HG03520 (cell line): ENCODE results near the gene ATAD1.

Source experiments
- ATAC-seq: cut with Tn5 transposase; IDR thresholded peaks from one replicate; pipeline ENCODE4 v1.9.1; 2021; ENCODE audit warnings: mild to moderate bottlenecking, moderate library complexity; ENCODE audit not compliant: unreplicated experiment

The ATAD1 gene

DNA sequence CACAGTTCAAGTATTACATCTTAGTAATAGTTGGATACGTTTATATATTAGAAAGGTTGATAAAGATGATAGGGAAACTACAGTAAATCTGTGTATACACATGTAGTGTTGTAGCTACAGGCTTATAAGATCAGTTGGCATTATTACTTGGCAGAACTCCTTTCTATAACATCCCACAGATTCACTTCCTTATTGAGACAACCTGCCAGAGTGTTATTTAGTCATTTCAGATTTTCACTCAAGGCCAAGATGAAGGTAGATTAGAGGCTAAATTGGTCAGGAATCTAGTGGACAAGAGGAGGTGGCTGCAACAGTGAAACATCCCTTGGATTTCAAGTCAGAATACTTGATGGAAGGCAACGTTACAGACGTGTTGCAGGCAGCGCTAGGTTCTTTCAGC, 95.3 kb downstream of the ATAD1 start:
- no peak for ATAC-seq

DNA sequence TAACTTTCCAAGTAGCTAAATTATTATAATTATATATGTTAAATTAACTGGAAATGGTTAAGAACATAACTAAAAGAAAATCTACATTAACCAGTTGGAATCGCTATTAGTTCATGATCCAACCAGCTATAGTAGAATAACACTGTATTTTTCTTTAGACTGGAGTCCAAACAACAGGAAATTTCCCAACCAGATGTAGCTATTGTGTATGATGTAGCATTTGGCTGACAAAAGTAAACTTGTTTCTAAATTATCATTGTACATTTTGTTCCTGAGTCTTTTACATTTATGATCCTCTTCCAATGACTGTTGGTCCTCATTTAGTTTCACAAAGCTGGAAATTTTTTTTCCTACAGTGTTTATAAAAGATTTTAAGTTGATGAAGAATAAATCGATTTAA, 96.2 kb downstream of the ATAD1 start:
- ATAC-seq = no peak

DNA sequence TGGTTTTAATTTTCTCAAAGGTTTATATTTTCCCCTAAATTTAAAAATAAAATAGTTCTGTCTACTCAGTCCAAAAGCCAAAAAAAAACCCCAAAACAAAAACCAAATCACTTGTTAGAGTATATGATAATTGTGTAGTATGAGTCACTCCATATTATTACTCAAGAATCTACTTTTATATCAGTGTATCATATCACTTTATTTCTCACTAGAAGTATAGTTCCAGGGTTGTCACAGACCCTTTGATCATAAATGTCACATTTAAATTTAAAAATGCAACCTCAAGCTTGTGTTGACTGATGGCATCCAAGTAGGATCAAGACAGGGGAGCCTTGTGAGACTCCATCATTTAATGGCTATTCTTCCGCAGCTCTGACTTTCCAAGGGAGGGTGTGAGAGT, 97.4 kb downstream of the ATAD1 start:
- ATAC-seq = no peak

DNA sequence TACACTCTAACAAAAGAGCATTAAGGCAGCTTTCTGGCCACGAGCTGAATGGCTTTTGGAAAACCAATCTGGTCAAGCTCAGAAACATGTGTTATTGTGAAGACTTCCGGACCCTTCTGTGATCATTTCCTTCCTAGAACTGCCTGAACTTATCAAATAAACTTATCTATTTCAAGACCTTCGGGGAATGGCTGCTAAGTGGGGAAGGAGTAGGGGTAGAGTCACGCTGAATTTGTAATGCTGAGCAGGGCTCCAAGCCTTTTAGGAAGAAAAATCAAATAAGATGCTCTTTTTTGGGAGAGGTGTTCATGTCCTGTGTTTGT, 101.7 kb downstream of the ATAD1 start:
- ATAC-seq = no peak

DNA sequence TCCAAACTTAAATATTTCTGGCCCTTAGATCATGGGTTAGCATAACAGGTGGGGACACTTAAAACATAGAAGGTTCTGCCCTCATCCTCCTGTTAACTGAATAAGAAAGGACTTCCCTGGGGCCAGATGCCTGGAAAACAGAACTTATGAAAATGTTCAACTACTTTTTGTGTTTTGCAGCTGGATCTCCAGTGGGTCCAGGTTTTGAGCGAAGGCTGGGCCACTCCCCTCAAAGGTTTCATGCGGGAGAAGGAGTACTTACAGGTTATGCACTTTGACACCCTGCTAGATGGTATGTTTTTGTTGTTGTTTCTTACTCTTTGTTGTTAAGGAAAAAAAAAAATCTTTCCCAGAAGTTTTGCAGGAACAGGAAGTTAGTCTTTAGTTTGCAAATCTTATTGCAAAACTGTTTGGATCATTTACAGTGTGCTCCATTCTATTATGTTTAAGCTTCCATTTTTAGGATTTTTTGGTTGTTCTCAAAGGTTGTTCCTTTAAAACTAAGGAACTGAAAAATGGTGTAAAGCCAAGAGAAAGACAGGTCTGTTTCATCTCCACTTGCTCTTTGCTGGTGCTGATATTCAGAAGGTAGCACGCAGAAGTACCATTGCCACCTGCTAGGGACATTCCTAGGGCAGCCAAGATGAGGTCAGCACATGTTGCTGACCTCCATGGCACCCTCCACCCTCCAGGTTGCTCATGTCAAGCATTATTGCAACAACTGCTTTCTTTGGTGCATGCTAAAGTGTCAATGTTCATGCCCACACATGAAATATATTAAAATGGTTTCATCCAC, 102.3 kb downstream of the ATAD1 start:
- ATAC-seq = no peak

DNA sequence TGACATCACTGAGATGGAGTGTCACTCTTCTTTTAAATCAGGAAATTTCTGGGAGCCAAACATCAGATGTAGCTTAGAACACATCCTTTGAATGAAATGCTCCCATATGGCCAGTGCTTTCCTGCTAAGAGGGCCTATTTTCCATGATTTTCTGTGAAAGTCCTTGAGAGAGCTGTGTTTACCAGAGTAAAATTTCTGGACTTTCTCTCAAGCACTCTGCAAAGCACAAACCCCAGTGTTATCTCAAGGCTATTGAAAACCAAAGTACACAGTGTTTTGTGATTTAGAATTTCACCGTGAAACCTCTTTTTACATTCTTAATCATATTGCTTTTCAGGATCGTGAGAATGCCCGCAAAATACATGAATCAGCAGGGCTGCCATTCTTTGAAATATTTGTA, 104.3 kb downstream of the ATAD1 start:
- ATAC-seq = no peak

DNA sequence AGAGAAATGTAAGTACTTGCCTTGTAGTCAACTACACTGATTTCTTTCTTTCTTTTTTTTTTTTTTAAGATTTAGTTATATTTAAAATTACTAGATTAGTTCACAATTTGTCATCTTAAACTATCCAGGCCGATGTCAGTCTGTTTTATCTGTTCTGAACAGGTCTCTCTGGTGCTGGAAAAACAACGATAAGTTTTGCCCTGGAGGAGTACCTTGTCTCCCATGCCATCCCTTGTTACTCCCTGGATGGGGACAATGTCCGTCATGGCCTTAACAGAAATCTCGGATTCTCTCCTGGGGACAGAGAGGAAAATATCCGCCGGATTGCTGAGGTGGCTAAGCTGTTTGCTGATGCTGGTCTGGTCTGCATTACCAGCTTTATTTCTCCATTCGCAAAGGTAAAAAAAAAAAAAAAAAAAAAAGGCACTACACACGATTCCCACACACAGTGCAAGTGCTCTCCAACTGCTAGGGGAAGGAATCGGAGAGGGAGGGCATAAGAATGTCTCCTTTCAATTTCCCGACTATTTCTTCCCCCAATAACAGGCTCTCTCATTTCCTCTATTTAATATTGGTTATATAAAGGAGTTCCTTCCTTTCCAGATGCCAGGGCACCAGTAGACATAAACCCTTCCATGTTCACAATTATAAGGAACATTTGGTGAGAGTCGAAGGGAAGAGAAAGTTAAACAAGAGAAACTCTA, 105.0 kb downstream of the ATAD1 start:
- ATAC-seq = no peak

DNA sequence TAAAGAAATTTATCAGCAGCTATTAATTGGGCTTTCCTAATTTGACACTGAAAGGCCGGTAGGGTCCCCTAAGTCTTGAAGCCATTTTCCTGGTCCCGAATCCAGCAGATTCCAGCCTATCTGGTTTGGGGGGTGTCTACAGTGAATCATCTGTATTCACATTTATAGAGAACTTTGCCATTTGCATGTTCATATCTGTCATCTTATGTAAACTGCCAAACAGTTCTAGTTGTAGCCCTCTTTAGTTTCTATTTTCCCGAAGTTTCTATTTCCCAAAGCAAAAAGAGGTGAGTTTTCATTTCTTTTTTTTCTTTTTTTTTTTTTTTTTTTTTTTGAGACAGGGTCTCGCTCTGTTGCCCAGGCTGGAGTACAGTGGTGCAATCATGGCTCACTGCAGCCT, 110.8 kb downstream of the ATAD1 start:
- ATAC-seq = no peak

DNA sequence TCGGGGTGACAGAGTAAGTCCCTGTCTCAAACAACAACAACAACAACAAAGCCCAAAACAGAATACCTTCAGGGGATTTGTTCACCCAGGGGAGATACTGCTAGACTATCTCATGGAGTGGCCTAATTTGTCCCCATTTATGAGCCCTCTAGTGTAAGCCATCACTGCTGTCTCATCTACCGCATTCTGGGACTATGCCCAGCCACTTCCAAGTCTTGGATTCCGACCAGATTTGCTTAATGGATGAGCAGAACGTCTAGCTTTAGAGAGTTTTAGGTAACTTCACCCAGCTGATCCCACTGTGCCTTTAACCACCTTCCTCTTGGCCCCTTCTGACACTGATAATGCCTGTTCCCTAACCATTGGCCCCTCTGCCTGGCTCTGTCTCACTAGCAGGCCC, 111.3 kb downstream of the ATAD1 start:
- no peak for ATAC-seq

DNA sequence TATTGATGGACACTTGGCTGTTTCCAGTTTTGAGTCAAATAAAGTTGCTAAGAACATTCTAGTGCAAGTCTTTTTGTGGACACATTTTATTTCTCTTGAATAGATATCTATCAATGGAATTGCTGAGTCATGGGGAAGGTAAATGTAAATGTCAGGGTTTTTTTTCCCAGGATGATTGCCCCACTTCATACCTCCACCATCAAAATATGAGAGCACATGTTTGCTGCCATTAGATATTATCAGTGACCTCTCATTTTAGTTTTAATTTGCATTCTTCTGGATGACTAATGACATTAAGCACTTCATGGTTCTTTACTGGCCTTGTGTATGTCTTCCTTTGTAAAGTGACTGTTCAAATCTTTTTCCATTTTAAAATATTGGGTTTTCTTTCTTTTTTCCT, 112.7 kb downstream of the ATAD1 start:
- ATAC-seq = no peak

DNA sequence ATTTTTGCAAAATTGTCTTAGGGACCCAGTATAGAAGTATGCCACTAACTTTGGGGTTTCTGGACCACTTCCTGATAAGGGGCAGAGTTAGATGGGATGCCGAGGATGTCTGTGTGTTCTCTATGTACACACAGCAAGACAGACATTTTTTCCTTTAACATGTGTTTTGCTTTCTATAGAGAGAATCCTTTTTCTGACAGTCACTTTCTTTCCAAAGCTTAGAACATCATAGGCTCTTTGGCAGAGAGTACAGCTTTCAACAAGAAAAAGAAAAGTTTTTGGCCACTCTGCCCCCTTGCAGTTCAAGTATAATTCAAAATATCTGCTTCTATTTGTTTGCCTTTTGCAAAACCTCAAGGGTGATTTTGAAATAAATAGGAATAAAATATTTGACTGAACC, 114.3 kb downstream of the ATAD1 start:
- ATAC-seq = no peak

DNA sequence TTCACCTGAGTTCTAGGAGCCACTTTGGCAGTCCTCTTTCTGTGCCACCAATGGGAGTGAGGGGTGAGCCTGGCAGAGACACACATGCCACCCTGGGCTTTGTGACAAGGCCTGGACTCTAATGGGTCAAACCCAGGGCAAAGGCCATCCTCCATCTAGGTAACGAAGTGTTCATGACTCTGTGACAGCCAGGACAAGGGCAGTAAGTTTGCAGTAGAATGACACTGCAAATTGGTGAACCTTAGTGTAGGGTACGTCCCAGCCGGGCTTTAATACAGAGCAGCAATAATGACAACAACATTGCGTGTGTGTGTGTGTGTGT, 115.1 kb downstream of the ATAD1 start:
- no peak for ATAC-seq

DNA sequence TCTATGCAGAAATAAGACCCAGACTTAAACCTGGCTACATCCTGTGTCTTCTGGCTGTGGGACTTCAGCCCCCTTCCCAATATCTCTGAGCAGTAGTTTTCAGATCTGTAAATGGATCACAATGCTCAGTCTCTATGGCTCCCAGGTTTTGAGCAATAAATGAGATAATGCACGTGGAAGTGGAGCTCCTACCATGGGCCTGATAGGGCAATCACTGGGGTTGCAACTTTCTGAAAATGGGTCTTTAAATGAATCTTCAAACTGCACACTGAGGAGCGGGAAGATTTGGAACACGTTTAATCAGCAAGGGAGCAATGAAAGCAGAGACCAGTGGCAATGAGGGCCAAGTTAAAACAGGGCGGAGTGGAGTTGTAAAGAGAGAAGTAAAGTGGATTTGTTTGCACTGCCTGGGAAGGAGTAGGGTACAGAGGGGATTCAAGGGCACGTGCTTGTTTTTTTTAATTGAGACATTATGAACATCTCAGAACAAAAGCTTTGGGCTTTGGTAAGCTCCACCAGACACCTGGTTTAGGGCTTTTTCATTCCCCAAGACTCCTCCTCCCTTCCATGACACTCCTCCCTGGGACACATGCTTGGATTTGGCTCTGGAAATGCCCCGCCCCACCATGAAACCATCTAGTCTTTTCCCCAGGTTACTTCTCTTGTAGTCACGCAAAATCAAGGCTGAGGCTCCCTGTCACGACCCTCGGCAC, 115.6 kb downstream of the ATAD1 start:
- ATAC-seq = no peak
